Keratinocyte (primary cell): ENCODE results near the gene DBET. TPM values are rescaled to one million over a fixed set of nuclear protein-coding genes. Genes with fewer than 3 reads are reported as not detected.
"Not testable (repeated sequence)": the region's sequence is repeated elsewhere in the genome, so short reads cannot be mapped to it uniquely, and the experiment has no call there.

Source experiments
- DNase-seq: peaks from one replicate; pipeline ENCODE4 v3.0.0-alpha.2; 2011; ENCODE audit warnings: low read depth, missing footprints, low spot score
- FAIRE-seq: peaks from 2 replicates; lab custom pipeline; 2011; peaks lifted over from hg19 to GRCh38; lab: Jason Lieb, UNC
- H2AFZ ChIP-seq: 2 replicates; pipeline ENCODE4 v1.6.0; 2012; ENCODE audit warnings: low read length, control low read depth, inconsistent platforms; ENCODE audit not compliant: control insufficient read depth
- H3K27ac ChIP-seq: 2 replicates; pipeline ENCODE4 v1.5.1; 2011; ENCODE audit warnings: low read length; ENCODE audit not compliant: control insufficient read depth, insufficient read depth
- H3K27me3 ChIP-seq: 3 replicates; pipeline ENCODE4 v1.6.0; 2011; ENCODE audit warnings: low read length; ENCODE audit not compliant: control insufficient read depth, insufficient read depth; ENCODE audit errors: extremely low read depth
- H3K36me3 ChIP-seq, 2 experiments: 2 replicates in 1 of 2; 3 replicates in 1 of 2; pipeline ENCODE4 v1.5.1; 2011; ENCODE audit warnings: low read length in 2 of 2, mild to moderate bottlenecking in 1 of 2; ENCODE audit not compliant: control insufficient read depth in 2 of 2, insufficient read depth in 2 of 2; ENCODE audit errors: extremely low read depth in 1 of 2
- H3K4me1 ChIP-seq: 3 replicates; pipeline ENCODE4 v1.5.1; 2011; ENCODE audit warnings: low read length; ENCODE audit not compliant: control insufficient read depth, insufficient read depth; ENCODE audit errors: extremely low read depth
- H3K4me2 ChIP-seq: 3 replicates; pipeline ENCODE4 v1.6.0; 2011; ENCODE audit warnings: low read depth, low read length; ENCODE audit not compliant: control insufficient read depth, insufficient read depth; ENCODE audit errors: extremely low read depth
- H3K4me3 ChIP-seq, 3 experiments: fragments of 200-600 bp in 1 of 3; sonication (generic) in 1 of 3; 2 replicates in 2 of 3; 3 replicates in 1 of 3; pipeline ENCODE4 v1.5.1; 2011 to 2016; ENCODE audit warnings: low read length in 3 of 3, mild to moderate bottlenecking in 3 of 3, control low read depth in 2 of 3, inconsistent platforms in 1 of 3, low read depth in 1 of 3, mixed read lengths in 1 of 3, mixed run types in 1 of 3, moderate library complexity in 1 of 3; ENCODE audit not compliant: control insufficient read depth in 2 of 3, insufficient read depth in 2 of 3; ENCODE audit errors: extremely low read depth in 1 of 3
- H3K79me2 ChIP-seq: 2 replicates; pipeline ENCODE4 v1.6.0; 2012; ENCODE audit warnings: low read length; ENCODE audit not compliant: control insufficient read depth, insufficient read depth
- H3K9ac ChIP-seq: 3 replicates; pipeline ENCODE4 v1.6.0; 2011; ENCODE audit warnings: low read length; ENCODE audit not compliant: control insufficient read depth, insufficient read depth; ENCODE audit errors: extremely low read depth
- H3K9me1 ChIP-seq: 3 replicates; pipeline ENCODE4 v1.6.0; 2011; ENCODE audit warnings: low read length; ENCODE audit not compliant: control insufficient read depth, insufficient read depth; ENCODE audit errors: extremely low read depth
- H3K9me3 ChIP-seq: 2 replicates; pipeline ENCODE4 v1.5.1; 2012; ENCODE audit warnings: low read depth, low read length; ENCODE audit not compliant: control insufficient read depth
- H4K20me1 ChIP-seq: 3 replicates; pipeline ENCODE4 v1.6.0; 2011; ENCODE audit warnings: low read length; ENCODE audit not compliant: control insufficient read depth, insufficient read depth; ENCODE audit errors: extremely low read depth
- dilution Hi-C: fragments of 300-500 bp; cut with MboI; formaldehyde crosslinking; loops from one replicate; pipeline ENCODE4 v1.7.0; 2020; ENCODE audit warnings: low sequenced_read_pairs; ENCODE audit not compliant: extremely low pct_ligation_motif_present
- polyA plus RNA-seq, 5 experiments: library from polyadenylated mRNA; depleted of rRNA in 3 of 5; stranded (reverse) in 3 of 5; stranded (forward) in 1 of 5; unstranded in 1 of 5; fragments of >200 nt; gene quantifications; 1 replicate in 1 of 5; 2 replicates in 3 of 5; 3 replicates in 1 of 5; pipeline versions ENCODE4 v1.2.1 to v1.2.3, GENCODE V29; 2011 to 2012; ENCODE audit warnings: missing spikeins in 2 of 5, low read depth in 1 of 5, low replicate concordance in 1 of 5

DBET gene
- polyA plus RNA-seq, 1 donor (not counting 4 experiments of a cell fraction or from before 2014, with no cell fraction given): not detected

DNA sequence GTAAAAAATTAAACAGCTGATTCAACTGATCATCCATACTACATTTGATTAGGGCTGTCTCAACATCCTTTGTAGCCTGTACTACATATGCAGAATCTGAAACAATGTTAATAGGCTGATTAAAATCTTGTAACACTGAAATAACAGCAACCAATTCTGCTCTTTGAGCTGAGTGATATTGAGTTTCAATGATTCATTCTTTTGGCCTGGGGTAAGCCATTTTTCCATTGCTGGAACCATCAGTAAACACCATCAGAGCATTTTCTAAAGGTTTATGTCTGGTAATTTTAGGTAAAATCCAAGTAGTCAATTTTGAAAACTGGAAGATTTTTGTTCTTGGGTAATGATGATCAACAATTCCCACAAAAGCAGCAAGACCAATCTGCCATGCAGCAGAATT lies 45.7 kb downstream of the DBET start:
- H3K4me1 ChIP-seq, H3K9ac ChIP-seq, FAIRE-seq: not testable (repeated sequence)

DNA sequence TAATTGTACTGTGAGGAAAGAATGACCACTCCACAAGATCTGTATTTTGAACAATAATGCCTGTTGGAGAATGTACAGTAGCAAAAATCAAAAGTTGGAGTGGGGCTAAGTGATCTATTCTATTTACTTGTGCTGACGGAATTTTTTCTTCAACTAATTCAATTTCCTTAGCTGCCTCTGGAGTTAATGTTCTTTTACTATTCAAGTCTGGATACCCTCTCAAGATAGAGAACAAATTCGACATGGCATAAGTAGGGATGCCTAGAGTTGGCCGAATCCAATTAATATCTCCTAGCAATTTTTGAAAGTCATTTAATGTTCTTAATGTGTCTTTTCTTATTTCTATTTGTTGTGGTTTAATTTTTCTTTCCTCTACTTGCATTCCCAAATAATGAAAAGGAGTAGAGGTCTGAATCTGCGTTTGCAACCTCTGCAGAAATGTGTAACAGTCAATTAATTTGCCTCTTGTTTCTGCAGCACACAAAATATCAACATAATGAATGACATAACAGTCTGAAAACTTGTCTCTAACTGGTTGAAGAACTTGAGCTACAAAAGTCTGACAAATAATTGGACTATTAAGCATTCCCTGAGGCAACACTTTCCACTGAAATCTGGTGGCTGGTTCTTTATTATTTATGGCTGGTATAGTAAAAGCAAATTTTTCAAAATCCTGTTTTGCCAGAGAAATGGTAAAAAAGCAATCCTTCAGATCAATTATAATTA lies 46.4 kb downstream of the DBET start:
- H3K27me3 ChIP-seq, H2AFZ ChIP-seq, H3K4me2 ChIP-seq, H3K4me3 ChIP-seq, dilution Hi-C loops, DNase-seq, FAIRE-seq, H4K20me1 ChIP-seq, H3K4me1 ChIP-seq, H3K79me2 ChIP-seq, H3K9me1 ChIP-seq, H3K27ac ChIP-seq, H3K36me3 ChIP-seq, H3K9ac ChIP-seq: not testable (repeated sequence)
- H3K9me3 ChIP-seq: peaks cover 18% of the 10 kb centered on the region

More for the DNA sequence above, 45.7 kb downstream of the DBET start:
- H3K27ac ChIP-seq, H4K20me1 ChIP-seq, DNase-seq, H3K4me2 ChIP-seq, dilution Hi-C loops, H3K9me1 ChIP-seq, H3K79me2 ChIP-seq, H3K36me3 ChIP-seq, H2AFZ ChIP-seq, H3K4me3 ChIP-seq, H3K27me3 ChIP-seq: not testable (repeated sequence)
- peaks cover 18% of the 10 kb centered on the region for H3K9me3 ChIP-seq

DNA sequence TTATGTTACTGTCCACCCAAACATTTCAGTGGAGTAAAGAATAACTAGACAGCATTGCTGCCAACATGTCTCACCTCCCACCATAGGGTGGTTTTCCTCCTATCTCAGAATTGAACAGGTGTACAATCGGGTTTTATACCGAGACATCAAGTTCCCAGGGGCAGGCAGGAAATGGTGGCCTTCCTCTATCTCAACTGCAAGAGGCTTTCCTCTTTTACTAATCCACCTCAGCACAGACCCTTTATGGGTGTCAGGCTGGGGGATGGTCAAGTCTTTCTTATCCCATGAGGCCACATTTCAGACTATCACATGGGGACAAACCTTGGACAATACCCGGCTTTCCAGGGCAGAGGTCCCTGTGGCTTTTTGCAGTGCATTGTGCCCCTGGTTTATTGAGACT lies 48.6 kb downstream of the DBET start:
- H3K9me1 ChIP-seq, H3K27ac ChIP-seq, dilution Hi-C loops, H3K9ac ChIP-seq, H2AFZ ChIP-seq, H3K36me3 ChIP-seq, H3K4me1 ChIP-seq, H3K4me2 ChIP-seq, H4K20me1 ChIP-seq, FAIRE-seq, H3K4me3 ChIP-seq, DNase-seq, H3K79me2 ChIP-seq, H3K27me3 ChIP-seq: not testable (repeated sequence)
- H3K9me3 ChIP-seq: peaks cover 16% of the 10 kb centered on the region

DNA sequence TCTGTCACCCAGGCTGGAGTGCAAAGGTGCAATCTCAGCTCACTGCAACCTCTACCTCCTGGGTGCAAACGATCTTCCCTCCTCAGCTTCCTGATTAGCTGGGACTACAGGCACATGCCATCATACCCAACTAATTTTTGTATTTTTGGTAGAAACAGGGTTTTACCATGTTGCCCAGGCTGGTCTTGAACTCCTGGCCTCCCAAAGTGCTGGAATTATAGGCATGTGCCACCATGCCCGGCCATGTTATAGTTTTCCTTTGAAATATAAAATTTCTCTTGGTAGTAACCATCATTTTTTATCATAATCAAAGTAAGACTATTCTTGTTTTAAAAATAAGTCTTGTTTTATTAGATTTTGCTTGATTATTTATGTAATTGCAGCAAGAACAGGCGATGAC lies 50.7 kb downstream of the DBET start:
- H3K79me2 ChIP-seq, H3K4me2 ChIP-seq, H4K20me1 ChIP-seq, dilution Hi-C loops, H3K4me3 ChIP-seq, H2AFZ ChIP-seq, H3K4me1 ChIP-seq, H3K27ac ChIP-seq, H3K9ac ChIP-seq, H3K9me1 ChIP-seq, H3K9me3 ChIP-seq, H3K36me3 ChIP-seq, H3K27me3 ChIP-seq, DNase-seq, FAIRE-seq: not testable (repeated sequence)
